Osteocyte (in vitro differentiated cells): ENCODE results near the gene LDHAL6A. TPM values are rescaled to one million over a fixed set of nuclear protein-coding genes. Genes with fewer than 3 reads are reported as not detected.

Experiments
- DNase-seq: peaks from one replicate; pipeline ENCODE4 v3.0.0; 2021; ENCODE audit warnings: mixed read lengths; ENCODE audit not compliant: unreplicated experiment; ENCODE audit errors: extremely low spot score
- H3K27ac Mint-ChIP-seq: one replicate; pipeline ENCODE4 v1.8.0; 2021; ENCODE audit warnings: mild to moderate bottlenecking, mixed read lengths; ENCODE audit not compliant: unreplicated experiment
- H3K27me3 Mint-ChIP-seq: one replicate; pipeline ENCODE4 v1.8.0; 2021; ENCODE audit warnings: mixed read lengths; ENCODE audit not compliant: unreplicated experiment
- H3K36me3 Mint-ChIP-seq: one replicate; pipeline ENCODE4 v1.8.0; 2021; ENCODE audit warnings: mixed read lengths; ENCODE audit not compliant: unreplicated experiment
- H3K4me1 Mint-ChIP-seq: one replicate; pipeline ENCODE4 v1.8.0; 2021; ENCODE audit warnings: mixed read lengths; ENCODE audit not compliant: unreplicated experiment
- H3K4me3 Mint-ChIP-seq: one replicate; pipeline ENCODE4 v1.8.0; 2021; ENCODE audit warnings: mild to moderate bottlenecking, moderate library complexity, mixed read lengths; ENCODE audit not compliant: unreplicated experiment
- H3K9me3 Mint-ChIP-seq: one replicate; pipeline ENCODE4 v1.8.0; 2021; ENCODE audit warnings: mixed read lengths; ENCODE audit not compliant: unreplicated experiment
- CTCF ChIP-seq: fragments of 200-600 bp; sonication (generic); IDR thresholded peaks from 2 replicates; pipeline ENCODE4 v1.5.0; 2021; ENCODE audit warnings: antibody characterized with exemption, mild to moderate bottlenecking, moderate library complexity
- total RNA-seq: library from RNA; stranded (reverse); gene quantifications from 2 replicates; pipeline ENCODE4 v1.2.1, GENCODE V29; 2021

LDHAL6A gene
- total RNA-seq, 1 donor from 2014 or later = not detected

- H3K36me3 Mint-ChIP-seq = peaks cover 14% of the 10 kb centered on the region
- no peaks in the 10 kb centered on the region for H3K27me3 Mint-ChIP-seq
- TF ChIP-seq CTCF = no peak
- DNase-seq = no peak
- peaks cover 34% of the 10 kb centered on the region for H3K4me1 Mint-ChIP-seq
- H3K27ac Mint-ChIP-seq = no peak overlapping the region
- no peaks in the 10 kb centered on the region for H3K9me3 Mint-ChIP-seq
- H3K4me3 Mint-ChIP-seq = no peak overlapping the region
Measured at GRCh38 chr11:18524248-18524647, 68.6 kb downstream of the LDHAL6A start.

- Mint-ChIP-seq H3K27ac (peak overlapping the region; percentile 100), H3K4me1 (peaks cover 32% of the 10 kb centered on the region), H3K27me3 (no peaks in the 10 kb centered on the region), H3K36me3 (peaks cover 14% of the 10 kb centered on the region), H3K4me3 (peak overlapping the region; percentile 99), H3K9me3 (no peaks in the 10 kb centered on the region)
- TF ChIP-seq CTCF = no peak
- DNase-seq = no peak
Measured at GRCh38 chr11:18526130-18526520, 70.5 kb downstream of the LDHAL6A start.

GRCh38 chr11:18526521-18527296, 71.1 kb downstream of the LDHAL6A start, which contains the start of gene TSG101:
TSG101 (minus strand) TSS chr11:18526942; CDS start chr11:18526816, 126 bp downstream.
- Mint-ChIP-seq H3K9me3 (no peaks in the 10 kb centered on the region), H3K4me3 (peak within 1 kb of the TSS; percentile 99), H3K36me3 (peaks cover 14% of the 10 kb centered on the region), H3K4me1 (peaks cover 32% of the 10 kb centered on the region), H3K27me3 (no peaks in the 10 kb centered on the region), H3K27ac (peak within 1 kb of the TSS; percentile 100)
- TF ChIP-seq CTCF = no peak
- DNase-seq = peak; percentile 97

GRCh38 chr11:18527512-18527911, 71.9 kb downstream of the LDHAL6A start:
- no peaks in the 10 kb centered on the region for H3K27me3 Mint-ChIP-seq
- no peak for DNase-seq

More at GRCh38 chr11:18527512-18527911, 71.9 kb downstream of the LDHAL6A start:
- TF ChIP-seq CTCF = no peak
- Mint-ChIP-seq H3K9me3 (no peaks in the 10 kb centered on the region), H3K4me1 (peaks cover 28% of the 10 kb centered on the region), H3K27ac (peak overlapping the region; percentile 100), H3K4me3 (peak overlapping the region; percentile 99), H3K36me3 (peaks cover 8% of the 10 kb centered on the region)

Other genes starting within 250 kb of the LDHAL6A start
- not detected in 2 replicates for gene SAA4, start 219.1 kb upstream of the LDHAL6A start, total RNA-seq
- gene SAA2, start 207.2 kb upstream of the LDHAL6A start, total RNA-seq = not detected in 2 replicates
- gene SAA1, start 189.6 kb upstream of the LDHAL6A start, total RNA-seq = not detected in 2 replicates
- gene HPS5, start 133.7 kb upstream of the LDHAL6A start, total RNA-seq = 68.9 and 76.3 TPM in 2 replicates
- gene GTF2H1, start 133.3 kb upstream of the LDHAL6A start, total RNA-seq = 91.1 and 95.1 TPM in 2 replicates
- gene LDHA, start 61.3 kb upstream of the LDHAL6A start, total RNA-seq = 485 and 491 TPM in 2 replicates
- not detected in 2 replicates for gene LDHC, start 43.5 kb upstream of the LDHAL6A start, total RNA-seq
- 77.7 and 81.4 TPM in 2 replicates for gene TSG101, start 71.1 kb downstream of the LDHAL6A start, total RNA-seq
- gene UEVLD, start 132.9 kb downstream of the LDHAL6A start, total RNA-seq = 21.2 and 24.5 TPM in 2 replicates
- 3.0 and 4.5 TPM in 2 replicates for gene MISFA, start 143.9 kb downstream of the LDHAL6A start, total RNA-seq
- gene SPTY2D1, start 178.5 kb downstream of the LDHAL6A start, total RNA-seq = 16.4 and 19.5 TPM in 2 replicates
- 5.2 and 7.6 TPM in 2 replicates for gene TMEM86A, start 242.9 kb downstream of the LDHAL6A start, total RNA-seq